NCI-H1436 (cell line): Measurements from ENCODE around the gene CACNA1D.

ENCODE experiments used
- DNase-seq: peaks from one replicate; lab custom pipeline; 2025; lab: John Stamatoyannopoulos, UW

CACNA1D gene

DNA sequence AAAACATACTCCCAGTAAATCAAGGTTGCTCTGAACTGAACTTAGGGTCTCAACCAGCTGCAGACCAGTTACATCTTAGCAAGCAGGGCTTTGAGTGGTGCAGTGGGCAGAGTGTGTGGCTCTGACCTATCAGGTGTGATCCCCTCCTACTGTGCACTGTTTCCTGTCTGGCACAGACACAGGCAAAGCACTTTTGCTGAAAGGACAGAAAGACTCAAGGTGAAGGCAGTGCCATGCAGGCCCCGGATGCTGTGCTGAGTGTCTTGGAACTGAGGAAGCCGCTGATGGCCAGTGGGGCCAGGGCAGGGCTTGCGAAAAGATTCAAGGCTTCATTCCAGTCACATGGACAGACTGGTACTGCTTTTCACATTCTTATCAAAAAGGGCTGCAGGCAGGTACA lies 85.2 kb downstream of the CACNA1D start:
- DNase-seq, result no peak

DNA sequence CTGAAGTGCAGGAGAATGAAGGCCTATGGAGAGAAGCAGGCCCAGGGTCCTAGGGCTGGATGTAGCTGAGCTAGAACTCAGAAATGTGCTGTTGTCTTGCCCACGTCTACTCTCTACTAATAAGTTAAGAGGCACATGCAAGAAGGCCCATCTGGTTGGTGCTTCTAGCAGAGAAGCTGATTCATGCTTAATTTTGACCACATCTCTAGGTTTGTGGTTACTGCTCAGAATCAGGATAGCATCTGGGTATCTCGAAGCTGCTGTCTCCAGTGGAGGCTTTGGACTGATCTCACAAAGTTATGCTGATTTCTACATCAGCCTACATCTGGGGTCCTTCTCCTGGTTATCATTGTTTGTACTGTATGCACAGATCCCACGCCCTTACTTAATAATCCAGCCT lies 87.3 kb downstream of the CACNA1D start:
- no peak for DNase-seq

DNA sequence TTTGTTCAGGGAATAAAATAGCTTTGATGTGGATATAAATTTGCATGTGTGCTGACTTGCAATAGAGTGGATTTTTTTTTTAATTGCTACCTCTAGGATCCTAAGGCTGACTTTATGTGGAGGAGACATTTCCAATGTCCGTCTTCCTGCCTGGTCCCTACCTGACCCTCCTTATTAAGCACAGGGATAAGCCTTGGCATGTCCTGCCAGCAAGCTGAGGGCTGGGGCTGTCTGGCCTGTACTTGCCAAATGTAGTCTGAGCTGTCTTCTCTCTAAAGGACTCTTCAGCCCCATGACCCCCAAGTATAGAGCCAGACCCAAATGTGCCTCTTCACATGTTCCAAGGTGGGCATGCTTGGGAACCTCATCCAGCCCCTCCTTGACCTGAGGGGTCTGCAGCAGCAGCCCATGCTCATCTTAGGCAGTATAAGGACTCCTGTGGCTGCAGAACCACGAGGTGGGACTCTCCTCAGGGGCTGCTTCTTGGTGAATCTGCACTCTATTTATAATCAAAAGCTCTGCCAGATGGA lies 88.8 kb downstream of the CACNA1D start:
- DNase-seq, result no peak

DNA sequence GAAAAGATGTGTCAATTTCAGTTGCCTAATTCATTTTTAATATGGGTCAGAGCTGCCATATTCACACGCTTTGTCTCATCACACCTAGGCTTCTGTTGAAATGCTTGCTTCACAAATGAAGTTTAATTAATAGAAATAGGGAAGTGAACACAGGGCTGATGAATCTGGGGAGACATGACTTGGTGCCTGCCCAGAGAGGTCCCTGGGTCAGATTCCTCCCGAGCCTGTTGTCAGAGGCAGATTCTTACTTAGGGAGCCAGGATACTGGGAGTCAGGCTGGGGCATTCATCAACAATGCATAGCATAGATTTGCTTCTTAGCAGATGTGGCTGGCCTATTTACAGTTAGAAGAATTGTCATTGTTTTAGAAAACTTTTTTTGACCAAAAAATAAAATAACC lies 90.6 kb downstream of the CACNA1D start:
- no peak for DNase-seq

DNA sequence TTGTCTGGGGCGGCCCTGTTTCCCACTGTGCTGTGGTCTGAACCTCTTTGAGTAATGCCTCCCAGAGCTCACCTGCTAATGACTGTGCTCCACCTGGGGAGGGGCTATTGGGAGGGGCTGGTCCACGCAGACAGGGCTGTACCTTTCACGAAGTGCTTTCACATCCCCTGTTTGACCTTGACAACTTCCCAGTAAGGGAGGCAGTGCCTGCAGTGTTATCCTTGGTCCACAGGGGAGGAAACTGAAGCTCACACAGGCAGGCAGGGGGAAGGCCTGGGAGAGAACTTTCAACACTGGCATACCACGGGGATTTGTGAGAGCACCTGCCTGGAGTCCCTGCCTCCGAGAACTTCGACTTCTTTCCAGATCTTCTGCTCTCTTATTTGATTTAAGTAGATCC lies 91.2 kb downstream of the CACNA1D start:
- no peak for DNase-seq

DNA sequence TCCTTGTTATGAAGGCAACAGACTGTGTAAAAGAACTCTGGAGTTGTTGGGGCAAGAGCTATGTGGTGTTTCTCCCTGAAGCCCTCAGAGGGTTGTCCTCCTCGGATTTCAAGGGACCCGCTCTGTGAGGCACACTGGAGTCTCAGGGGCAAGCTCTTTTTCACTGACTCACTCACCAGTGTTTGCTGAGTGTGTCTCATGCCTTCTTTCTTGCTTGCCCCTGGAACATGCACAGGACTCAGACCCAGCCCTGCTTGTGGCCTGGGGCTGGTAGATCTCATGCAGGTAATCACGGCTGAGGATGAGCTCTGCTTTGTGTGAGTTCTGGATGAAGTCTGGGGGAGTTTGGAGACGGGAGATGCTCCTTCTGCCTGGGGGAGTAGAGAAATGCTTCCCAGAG lies 93.7 kb downstream of the CACNA1D start:
- DNase-seq, result no peak

DNA sequence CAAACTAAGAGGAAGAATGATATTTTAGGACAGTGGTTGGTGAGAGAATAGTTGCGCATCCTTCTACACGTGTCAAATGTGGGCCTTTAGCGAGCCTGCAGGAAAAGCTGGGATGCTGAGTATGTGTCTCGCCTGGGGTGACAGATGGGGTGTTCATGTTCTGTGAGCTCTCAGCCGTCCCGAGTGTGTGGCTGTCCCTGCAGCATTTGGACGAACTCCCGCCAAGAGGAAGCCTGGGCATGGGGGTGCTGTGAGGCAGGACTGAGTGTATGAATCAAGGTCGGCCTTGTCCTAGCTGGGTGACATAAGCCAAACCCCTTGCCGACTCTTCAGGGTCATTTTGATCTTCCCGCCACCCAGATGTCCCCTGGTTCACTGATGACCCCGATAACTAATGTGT lies 94.8 kb downstream of the CACNA1D start:
- DNase-seq, result no peak

DNA sequence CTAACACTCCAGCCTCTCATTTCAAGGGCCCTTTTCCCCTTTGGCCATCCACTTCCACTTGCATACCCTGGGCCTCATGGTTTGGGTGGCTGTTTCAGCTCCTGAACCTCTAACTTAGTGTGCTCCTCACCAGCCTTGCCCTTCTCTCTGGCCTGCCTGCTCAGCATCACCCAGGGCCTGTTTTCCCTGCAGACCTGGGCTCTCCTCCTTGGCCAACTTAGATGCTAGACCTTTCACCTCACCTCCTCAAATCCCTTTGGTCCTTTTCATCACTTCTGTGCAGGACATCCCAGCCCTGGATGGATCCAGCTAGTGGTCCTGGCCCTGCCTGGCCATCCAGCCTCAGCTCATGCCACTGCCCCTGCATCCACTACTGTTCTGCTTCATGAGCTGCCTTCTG lies 95.4 kb downstream of the CACNA1D start:
- DNase-seq, result no peak

DNA sequence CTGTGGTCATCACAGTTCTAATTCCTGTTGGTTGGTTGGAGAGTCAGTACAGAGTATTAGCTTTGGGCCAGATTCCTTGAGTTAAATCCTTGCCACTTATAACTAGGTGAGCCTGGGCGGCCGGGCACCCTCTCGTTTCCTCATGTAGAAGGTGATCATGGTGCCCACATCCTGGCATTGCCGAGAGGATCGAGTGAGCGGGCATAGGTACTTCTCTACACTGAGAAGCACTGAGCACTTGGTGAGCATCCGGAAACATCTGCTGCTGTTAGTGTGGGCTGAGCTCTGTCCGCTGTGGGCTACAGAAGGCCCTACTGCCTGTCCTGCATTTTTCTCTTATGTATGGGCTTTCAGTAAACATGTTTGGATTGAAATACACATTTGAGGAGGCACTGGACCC lies 96.2 kb downstream of the CACNA1D start:
- DNase-seq, result no peak

DNA sequence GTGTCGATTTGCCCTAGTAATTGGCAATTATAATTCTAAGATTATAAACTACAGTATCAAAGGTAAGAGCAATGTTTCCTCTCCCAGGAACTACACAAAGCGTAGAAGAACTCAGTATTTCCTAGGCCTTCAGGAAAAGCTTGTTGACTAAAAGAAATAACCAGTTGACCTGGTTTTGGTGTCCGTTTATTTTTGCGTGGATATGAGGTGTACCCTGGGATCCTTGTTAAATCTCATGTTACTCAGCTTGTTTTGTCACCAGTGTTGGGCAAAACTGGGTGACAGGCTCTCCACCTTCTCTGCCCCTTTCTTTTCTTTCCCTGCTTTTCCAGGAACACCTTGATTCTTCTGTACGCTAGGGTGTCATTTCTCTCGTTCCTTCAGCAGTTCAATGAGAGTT lies 97.2 kb downstream of the CACNA1D start:
- DNase-seq, result no peak

DNA sequence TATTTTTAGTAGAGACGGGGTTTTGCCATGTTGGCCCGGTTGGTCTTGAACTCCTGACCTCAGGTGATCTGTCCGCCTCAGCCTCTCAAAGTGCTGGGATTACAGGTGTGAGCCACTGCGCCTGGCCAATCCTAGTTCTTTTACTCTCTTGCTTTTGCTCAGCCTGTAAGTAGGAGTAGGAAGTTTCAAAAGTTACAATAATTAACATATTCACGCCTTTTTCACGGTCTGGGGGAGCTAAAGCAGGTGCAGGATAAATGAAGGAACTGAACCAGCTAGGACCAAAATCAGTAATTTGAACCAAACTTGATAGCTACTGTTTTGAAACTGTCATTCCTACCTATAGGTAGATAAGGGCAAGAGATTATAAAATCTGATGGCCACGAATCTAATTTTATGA lies 98.5 kb downstream of the CACNA1D start:
- no peak for DNase-seq

DNA sequence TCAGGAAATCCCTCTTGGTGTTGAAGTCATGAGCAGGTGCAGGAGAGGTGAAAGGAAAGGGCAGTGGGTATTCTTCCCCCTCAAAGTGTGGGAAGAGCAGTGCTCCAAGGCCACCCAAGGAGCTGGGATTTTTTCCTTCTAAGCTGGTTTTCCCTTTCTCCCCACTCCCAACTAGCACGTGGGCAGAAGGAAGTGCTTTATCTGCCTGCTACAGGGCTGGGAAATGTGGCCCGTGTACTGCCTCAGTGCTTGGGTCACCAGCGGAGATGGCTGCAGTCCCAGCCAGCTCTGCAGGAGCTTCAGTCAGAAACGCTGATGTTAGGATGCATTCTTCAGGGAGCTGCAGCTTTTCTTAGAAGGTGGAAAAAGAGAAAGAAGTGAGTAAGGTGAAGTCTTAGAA lies 99.2 kb downstream of the CACNA1D start:
- no peak for DNase-seq

DNA sequence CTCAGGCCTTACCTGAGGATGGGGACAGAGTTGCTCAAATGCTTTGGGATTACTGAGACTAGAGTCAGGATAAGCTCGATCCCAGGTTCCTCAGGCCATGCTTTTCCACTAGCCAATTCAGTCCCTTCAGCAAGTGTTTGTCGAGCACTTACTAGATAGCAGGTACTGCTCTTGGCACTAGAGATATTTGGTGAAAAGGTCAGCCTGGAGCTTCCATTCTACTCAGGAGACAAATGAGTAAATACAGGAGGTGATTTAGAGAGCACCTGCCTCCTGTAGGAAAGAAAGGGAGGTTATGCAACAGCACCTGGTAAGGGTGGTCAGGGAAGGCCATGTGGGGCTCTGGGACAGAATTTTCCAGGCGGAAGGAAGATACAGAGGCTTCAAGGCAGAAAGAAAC lies 99.9 kb downstream of the CACNA1D start:
- DNase-seq, result no peak

DNA sequence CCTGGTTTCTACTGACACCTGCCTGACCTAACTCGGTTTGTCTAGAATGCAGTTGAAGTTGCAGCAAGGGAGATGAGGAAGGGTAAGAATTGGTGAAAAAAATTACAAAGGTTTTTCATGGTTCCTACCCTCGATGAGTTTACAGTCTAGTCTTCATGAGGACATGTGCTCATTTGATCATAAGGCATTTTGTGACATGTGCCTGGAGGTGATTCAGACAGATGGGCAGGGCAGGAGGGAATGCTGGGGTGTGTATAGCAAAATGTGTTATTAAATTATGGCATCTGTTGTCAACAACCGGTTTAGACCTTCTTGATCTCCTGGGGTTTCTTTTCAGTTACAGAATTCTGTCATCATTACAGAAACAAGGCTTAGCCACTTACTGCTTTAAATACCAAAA lies 101.2 kb downstream of the CACNA1D start:
- no peak for DNase-seq

DNA sequence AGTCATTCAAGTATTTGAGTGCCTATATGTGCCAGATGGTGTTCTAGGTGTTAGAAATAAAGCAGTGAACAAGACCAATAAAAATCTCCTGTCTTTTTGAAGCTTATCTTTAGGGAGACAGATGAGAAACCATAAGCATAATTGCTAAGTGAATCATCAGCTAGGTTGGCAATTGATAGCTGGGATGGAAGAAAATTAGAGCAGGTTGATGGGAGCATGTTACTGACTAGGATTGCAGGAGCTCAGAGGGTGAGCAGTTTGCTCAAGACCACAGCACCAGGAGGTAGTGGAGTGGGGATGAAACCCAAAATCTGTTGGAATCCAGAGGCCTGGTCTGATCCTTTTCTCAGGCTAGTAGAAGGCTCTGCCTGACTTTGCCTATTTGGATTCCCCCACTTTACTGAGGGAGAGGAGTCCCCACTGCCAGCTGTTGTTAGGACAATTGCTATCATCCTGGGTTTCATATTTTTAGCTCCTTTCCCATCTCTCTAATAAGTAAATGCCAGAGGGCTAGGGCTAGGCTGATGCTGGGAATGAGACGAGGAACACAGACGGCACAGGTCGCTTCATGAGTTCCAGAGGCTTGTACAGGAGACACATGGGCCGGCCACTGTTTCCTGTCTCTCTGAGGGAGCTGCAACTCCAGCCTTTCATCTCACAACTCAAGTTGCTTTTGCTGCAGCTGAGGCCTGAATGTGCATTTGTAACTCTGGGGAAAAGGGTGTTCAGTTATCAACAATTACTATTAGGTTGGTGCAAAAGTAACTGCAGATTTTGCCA lies 102.9 kb downstream of the CACNA1D start:
- DNase-seq, result no peak

DNA sequence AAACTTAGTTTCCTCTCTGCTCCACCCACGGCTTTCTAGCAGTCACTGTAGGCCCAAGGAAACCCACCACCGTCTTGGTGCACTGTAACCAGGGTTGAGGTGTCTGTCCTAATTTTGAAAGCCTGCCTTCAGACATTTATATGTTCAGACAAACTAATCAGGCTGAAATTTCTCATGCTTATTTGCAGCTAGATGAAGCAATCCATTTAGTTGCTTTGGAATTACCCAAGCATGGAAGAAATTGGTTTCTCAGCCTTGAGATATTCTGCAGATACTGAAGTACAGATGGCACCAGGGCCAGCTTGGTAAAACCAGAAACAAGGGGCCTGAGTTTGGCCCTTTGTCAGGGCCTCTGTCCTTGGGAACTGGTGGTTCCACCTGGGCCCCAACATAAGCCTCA lies 105.4 kb downstream of the CACNA1D start:
- DNase-seq, result no peak

DNA sequence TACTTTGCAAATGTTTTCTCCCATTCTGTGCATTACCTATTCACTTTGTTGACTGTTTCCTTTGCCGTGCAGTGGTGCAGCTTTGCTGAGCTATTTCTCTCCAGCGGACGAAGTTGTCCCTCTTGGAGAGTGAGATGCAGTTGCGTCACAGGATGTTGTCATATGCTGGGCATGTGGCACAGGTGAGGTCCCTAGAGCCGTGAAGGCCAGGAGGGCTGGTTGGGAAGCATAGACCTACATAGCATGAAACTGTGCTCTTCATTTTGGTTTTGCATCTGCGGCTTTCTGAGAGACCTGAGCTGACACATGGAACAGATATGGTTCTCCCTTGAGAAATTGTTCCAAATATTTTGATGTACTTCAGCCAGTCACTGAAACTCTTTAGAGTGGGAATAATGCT lies 108.5 kb downstream of the CACNA1D start:
- no peak for DNase-seq

DNA sequence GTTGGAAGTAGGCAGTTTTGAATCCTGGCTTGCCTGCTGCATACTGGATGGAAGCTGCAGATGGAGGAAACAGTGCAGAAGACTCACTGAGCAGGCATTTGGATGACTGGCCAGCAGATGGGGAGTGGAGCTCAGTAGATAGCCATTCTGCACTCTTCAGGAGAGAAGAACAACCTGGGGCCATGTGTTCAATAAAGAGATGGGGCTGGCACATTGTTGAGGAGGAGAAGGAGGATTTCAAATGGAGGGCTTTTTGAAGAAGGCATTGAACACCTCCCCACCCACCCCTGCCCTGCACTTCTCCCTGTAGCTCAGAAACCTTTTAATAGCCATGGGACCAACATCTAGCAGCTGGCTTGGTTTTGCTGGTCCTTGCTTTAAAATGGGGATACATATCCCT lies 109.8 kb downstream of the CACNA1D start:
- DNase-seq, result no peak

DNA sequence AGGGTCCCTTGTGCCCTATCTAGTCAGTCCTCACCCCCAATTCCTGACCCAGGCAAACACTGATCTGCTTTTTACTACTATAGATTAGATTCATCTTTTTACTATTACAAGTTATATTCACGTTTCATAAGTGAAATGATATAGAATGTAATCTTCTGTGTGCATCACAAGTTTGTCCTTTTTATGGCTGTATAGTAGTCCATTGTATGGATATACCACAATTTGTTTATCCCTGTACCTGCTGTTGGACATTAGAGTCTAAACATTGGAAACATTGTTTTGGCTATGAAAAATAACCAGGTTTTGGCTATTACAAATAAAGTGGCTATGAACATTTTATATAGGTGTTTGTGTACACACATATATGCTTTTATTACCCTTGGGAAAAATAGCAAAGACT lies 112.4 kb downstream of the CACNA1D start:
- DNase-seq, result no peak

DNA sequence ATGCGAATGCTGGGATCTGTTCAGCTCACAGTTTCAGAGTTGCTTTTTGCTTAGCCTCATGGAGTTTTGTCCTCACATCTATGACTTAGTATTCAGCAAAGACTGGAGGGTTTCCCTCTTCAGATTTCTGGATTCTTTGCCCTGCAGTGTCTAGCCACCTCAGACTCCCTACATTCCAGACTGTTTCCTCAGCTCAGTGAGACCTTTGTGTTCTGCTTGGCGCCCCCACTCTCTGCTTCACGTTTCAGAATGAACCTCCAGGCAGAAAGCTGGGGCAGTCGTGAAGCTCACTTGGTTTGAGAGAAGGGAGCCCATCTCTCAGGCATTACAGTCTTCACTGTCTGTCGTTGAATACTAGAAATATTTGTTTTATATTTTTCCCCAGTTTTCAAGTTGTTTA lies 118.1 kb downstream of the CACNA1D start:
- DNase-seq, result no peak

DNA sequence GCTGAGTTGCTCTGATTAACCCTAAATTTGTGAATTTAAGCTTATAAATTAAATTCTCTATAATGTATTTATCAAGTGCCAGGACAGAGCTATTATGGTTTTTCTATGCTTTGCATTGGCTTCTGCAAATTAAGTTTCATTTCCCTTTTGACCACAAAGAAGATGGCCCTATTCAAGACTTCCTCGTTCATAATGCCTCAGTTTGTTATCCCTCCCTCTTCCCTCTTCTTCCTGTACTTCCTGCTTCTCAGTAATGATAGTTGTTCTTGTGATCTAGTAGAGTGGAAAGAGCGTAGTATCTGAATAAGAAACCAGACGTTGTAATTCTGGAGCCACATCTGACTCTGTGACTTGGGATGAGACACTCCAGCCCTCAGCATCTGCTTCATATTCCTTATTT lies 118.7 kb downstream of the CACNA1D start:
- DNase-seq, result no peak

DNA sequence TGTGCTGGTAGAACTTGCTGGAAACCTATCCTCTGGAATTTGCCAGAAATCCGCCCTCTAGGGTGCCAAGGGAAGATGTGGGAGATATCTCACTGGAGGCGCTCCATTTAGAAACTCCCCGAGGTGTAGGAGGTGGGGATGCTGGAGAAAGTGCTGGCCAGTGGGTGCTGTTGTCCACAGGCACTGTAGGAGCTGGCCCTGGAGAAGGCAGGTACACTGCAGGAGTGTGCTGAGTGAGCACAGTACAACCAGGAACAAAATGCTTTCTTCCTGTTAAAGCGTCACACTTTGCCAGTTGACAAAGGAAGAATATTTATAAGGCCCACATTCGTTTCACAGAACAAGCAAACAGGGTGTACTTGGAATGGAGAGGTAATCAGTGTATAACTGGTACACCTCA lies 119.9 kb downstream of the CACNA1D start:
- DNase-seq, result no peak

DNA sequence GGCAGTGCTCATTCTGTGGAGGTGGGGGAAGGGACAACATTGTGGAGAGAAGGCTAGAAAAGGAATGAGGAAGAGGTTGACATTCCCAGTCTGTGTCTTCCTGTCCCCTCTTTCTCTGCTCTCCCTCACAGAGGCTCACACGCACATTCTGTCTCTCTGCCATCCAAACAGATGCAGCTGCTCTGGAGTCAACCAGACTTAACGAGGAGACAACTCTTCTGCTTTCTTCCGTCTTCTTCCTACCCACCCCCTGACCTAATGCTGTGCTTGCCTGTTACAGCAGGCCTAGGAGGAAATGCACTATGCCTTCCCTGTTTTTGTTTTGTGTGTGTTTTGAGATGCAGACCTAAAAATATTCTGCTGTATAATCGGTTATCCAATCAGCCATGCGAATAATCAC lies 121.9 kb downstream of the CACNA1D start:
- DNase-seq, result no peak
